ENCODE results near the gene SDS. TPM values are rescaled to one million over a fixed set of nuclear protein-coding genes. Genes with fewer than 3 reads are reported as not detected.

SDS gene
- not detected in 2 replicates for total RNA-seq (2014; rRNA removed; shearing (Covaris generic))

GRCh38 chr12:113403435-113404415, at the start of gene SDS:
SDS (minus strand) TSS chr12:113403887; CDS start chr12:113399708, 4,179 bp downstream.

GRCh38 chr12:113422030-113422885, 18.6 kb upstream of the SDS start, which contains the start of gene SDSL:
SDSL (plus strand) TSS chr12:113422380; CDS start chr12:113427983, 5,603 bp downstream.

GRCh38 chr12:113358381-113359132, 45.1 kb downstream of the SDS start, which contains the start of gene PLBD2:
PLBD2 (plus strand) TSS chr12:113358587; CDS start chr12:113358601, 14 bp downstream.

Other genes starting within 250 kb of the SDS start
- gene DDX54, start 218.4 kb downstream of the SDS start, total RNA-seq (2014; rRNA removed; shearing (Covaris generic)) = 107 and 134 TPM in 2 replicates
- gene RITA1, start 218.2 kb downstream of the SDS start, total RNA-seq (2014; rRNA removed; shearing (Covaris generic)) = 26.8 and 29.2 TPM in 2 replicates
- 12.7 and 15.4 TPM in 2 replicates for gene TPCN1, start 182.4 kb downstream of the SDS start, total RNA-seq (2014; rRNA removed; shearing (Covaris generic))
- gene SLC8B1, start 68.8 kb downstream of the SDS start, total RNA-seq (2014; rRNA removed; shearing (Covaris generic)) = 6.1 and 6.8 TPM in 2 replicates
- 8.4 and 15.1 TPM in 2 replicates for gene PLBD2, start 45.3 kb downstream of the SDS start, total RNA-seq (2014; rRNA removed; shearing (Covaris generic))
- 9.6 and 12.9 TPM in 2 replicates for gene SDSL, start 18.5 kb upstream of the SDS start, total RNA-seq (2014; rRNA removed; shearing (Covaris generic))
- gene LHX5, start 68.0 kb upstream of the SDS start, total RNA-seq (2014; rRNA removed; shearing (Covaris generic)) = not detected in 2 replicates

All from A375 (cell line).